Psoas muscle (tissue), 8 donors: ENCODE data around the gene PRODH2. TPM values are rescaled to one million over a fixed set of nuclear protein-coding genes. Genes with fewer than 3 reads are reported as not detected.

ENCODE experiments used
- ATAC-seq, 4 donors: fragments of 200-7000 bp; cut with Tn5 transposase; one replicate each; pipeline ENCODE4 v1.9.1; 2020; ENCODE audit warnings: moderate library complexity in 3 of 4, mild to moderate bottlenecking in 2 of 4
- DNase-seq, 2 donors: peaks; one replicate each; pipeline ENCODE4 v3.0.0-alpha.2; 2020
- H3K27ac ChIP-seq: fragments of 200-600 bp; one replicate; pipeline ENCODE4 v1.8.0; 2022
- H3K27me3 ChIP-seq, 3 donors: fragments of 200-600 bp in 1 of 3; one replicate each; pipeline versions ENCODE4 v1.6.1 to v1.8.0; 2013 to 2022; ENCODE audit warnings: low read length in 2 of 3, mild to moderate bottlenecking in 2 of 3, moderate library complexity in 1 of 3; ENCODE audit not compliant: insufficient read depth in 3 of 3
- H3K36me3 ChIP-seq, 2 donors: fragments of 200-600 bp in 1 of 2; one replicate each; pipeline versions ENCODE4 v1.6.1 to v1.8.0; 2013 to 2022; ENCODE audit warnings: low read depth in 1 of 2, mild to moderate bottlenecking in 1 of 2, moderate library complexity in 1 of 2; ENCODE audit not compliant: insufficient read depth in 1 of 2
- H3K4me1 ChIP-seq: fragments of 200-600 bp; one replicate; pipeline ENCODE4 v1.8.0; 2022
- H3K4me3 ChIP-seq: fragments of 200-600 bp; one replicate; pipeline ENCODE4 v1.8.0; 2022; ENCODE audit warnings: mild to moderate bottlenecking
- H3K9me3 ChIP-seq: fragments of 200-600 bp; one replicate; pipeline ENCODE4 v1.8.0; 2022
- CTCF ChIP-seq: fragments of 200-600 bp; IDR thresholded peaks from one replicate; pipeline ENCODE4 v1.8.0; 2022; ENCODE audit warnings: antibody characterized with exemption
- WGBS, 3 donors: extraction: QIAGEN DNeasy Blood & Tissue Kit; methylation state at CpG; one replicate each; pipeline versions ENCODE4 v1.1.6 to v1.1.7; 2013; 5-methylcytosine and 5-hydroxymethylcytosine counted together
- intact Hi-C, 2 donors: fragments of 100-400 bp; cut with DNase I; formaldehyde crosslinking; loops; one replicate each; pipeline versions ENCODE4 v1.11.0 to v1.14.2; 2022
- polyA plus RNA-seq, 3 donors: library from polyadenylated mRNA; stranded (reverse); fragments of 200-250 nt; gene quantifications; one replicate each; pipeline ENCODE4 v1.2.3, GENCODE V29; 2013
- total RNA-seq, 4 donors: library from RNA; stranded (reverse); fragmentation: NEBNext Ultra II Directional in 2 of 4; extraction: Animal tissue kit (Norgen Biotek cat#: 25700) in 2 of 4; gene quantifications; one replicate each; pipeline versions ENCODE4 v1.2.1 to v1.2.4, GENCODE V29; 2021 to 2023
- donor health status: healthy with polysubstance abuse.
- donor health status: DM: no; HTN: no; CAD: no; lungs with moderate emphysema.
- donor health status: Bipolar disorder and iron deficiency.
- donor health status: healthy.
- donor health status: DM: yes; HTN: yes; CAD: no.
- donor health status: DM: no; HTN: no; CAD: no.
- donor health status: DM: no; HTN: no; CAD: no.
- donor health status: DM: yes; HTN: yes; CAD: no.

The PRODH2 gene
- total and polyA plus RNA-seq, 7 donors, result not detected

DNA sequence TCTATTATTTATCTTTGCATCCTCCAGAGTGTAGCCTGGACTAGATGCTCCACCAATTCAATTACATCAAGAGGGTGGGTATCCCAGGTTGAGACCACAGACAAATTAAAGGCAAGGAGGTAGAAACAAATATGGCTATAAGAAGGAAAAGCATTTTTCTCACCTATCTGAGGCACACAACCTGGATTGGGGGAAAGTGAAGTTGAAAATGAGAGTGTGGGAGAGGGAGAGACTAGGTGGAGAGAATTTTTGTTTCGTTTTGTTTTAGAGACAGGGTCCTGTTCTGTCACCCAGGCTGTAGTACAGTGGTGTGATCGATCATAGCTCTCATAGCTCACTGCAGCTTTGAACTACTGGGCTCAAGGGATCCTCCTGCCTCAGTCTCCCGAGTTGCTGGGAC lies 5.8 kb upstream of the PRODH2 start:
- Histone ChIP-seq H3K4me3 (no peak overlapping the region), H3K27me3 (peaks cover 0 to 36% (median 6%) of the 10 kb centered on the region in 3 donors), H3K27ac (no peak overlapping the region), H3K4me1 (no peaks in the 10 kb centered on the region), H3K9me3 (no peaks in the 10 kb centered on the region), H3K36me3 (no peaks in the 10 kb centered on the region)
- intact Hi-C loops, result no loop called here
- no peak for ATAC-seq
- no peak for TF ChIP-seq CTCF
- 48 to 67% (median 56%) methylated on average over 3 of the region's 3 CpGs for WGBS, 3 donors
- no peak for DNase-seq

- Histone ChIP-seq H3K27me3 (peaks cover 0 to 40% (median 6%) of the 10 kb centered on the region in 3 donors), H3K27ac (no peak overlapping the region), H3K36me3 (no peaks in the 10 kb centered on the region), H3K4me3 (no peak overlapping the region), H3K9me3 (no peaks in the 10 kb centered on the region), H3K4me1 (no peaks in the 10 kb centered on the region)
- 66 to 76% (median 75%) methylated on average over 9 of the region's 9 CpGs for WGBS, 3 donors
- intact Hi-C loops, result no loop called here
- TF ChIP-seq CTCF, result no peak
- DNase-seq (no peak), ATAC-seq (no peak)
Observed at GRCh38 chr19:35816846-35817245, 4.2 kb upstream of the PRODH2 start.

DNA sequence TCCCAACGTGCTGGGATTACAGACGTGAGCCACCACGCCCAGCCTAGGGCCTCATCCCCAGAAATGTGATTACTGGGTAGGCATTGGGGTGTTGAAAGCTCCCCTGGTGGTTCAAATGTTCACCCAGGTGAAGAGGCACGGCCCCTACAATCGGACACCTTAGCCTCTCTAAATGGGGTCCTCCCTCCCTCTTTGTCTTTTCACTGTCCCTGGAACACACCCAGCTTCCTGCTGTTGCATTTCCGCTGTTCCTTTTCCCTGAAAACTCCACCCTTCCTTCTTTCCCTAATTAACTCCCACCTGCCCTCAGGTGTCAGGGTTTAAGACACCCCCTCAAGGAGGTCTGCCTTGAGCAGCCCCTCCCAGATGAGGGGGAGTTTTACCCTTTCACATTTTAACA lies 3.6 kb upstream of the PRODH2 start:
- Histone ChIP-seq H3K4me1 (no peaks in the 10 kb centered on the region), H3K9me3 (no peaks in the 10 kb centered on the region), H3K27me3 (peaks cover 0 to 46% (median 8%) of the 10 kb centered on the region in 3 donors), H3K36me3 (no peaks in the 10 kb centered on the region), H3K4me3 (no peak overlapping the region), H3K27ac (no peak overlapping the region)
- no peak for ATAC-seq
- WGBS, 3 donors, result 21 to 25% (median 24%) methylated on average over 6 of the region's 6 CpGs
- TF ChIP-seq CTCF, result no peak
- intact Hi-C loops, result no loop called here
- no peak for DNase-seq

GRCh38 chr19:35813043-35813890 lies 622 bp upstream of the PRODH2 start:
- no peak for DNase-seq
- intact Hi-C loops, result no loop called here
- H3K27me3 ChIP-seq, result peaks cover 0 to 47% (median 11%) of the 10 kb centered on the region in 3 donors
- H3K4me3 ChIP-seq, result no peak overlapping the region
- no peaks in the 10 kb centered on the region for H3K36me3 ChIP-seq
- TF ChIP-seq CTCF, result no peak
- no peaks in the 10 kb centered on the region for H3K4me1 ChIP-seq
- no peaks in the 10 kb centered on the region for H3K9me3 ChIP-seq
- no peak for ATAC-seq
- H3K27ac ChIP-seq, result no peak overlapping the region
- 80 to 87% (median 84%) methylated on average over 11 of the region's 11 CpGs for WGBS, 3 donors
